ENCODE results near the gene KRT7. TPM values are rescaled to one million over a fixed set of nuclear protein-coding genes. Genes with fewer than 3 reads are reported as not detected.

KRT7 gene
- total RNA-seq, 1 donor from 2014 or later = 18.8 TPM

- DNase-seq (ENCODE audit: low spot score) (no peak), ATAC-seq (no peak)
These were observed 58.4 kb downstream of the KRT7 start, which contains the start of gene KRT81 for GRCh38 chr12:52291267-52291935. KRT81 (minus strand) TSS chr12:52291534; CDS start chr12:52291465, 69 bp downstream.

GRCh38 chr12:52293926-52294325 lies 60.9 kb downstream of the KRT7 start:
- DNase-seq (ENCODE audit: low spot score) = no peak
- no peak for ATAC-seq

- ATAC-seq = no peak
- DNase-seq (ENCODE audit: low spot score) = no peak
These were observed 61.8 kb downstream of the KRT7 start for GRCh38 chr12:52294803-52295202.

GRCh38 chr12:52295663-52296062 lies 62.6 kb downstream of the KRT7 start:
- no peak for DNase-seq (ENCODE audit: low spot score)
- ATAC-seq = no peak

GRCh38 chr12:52296572-52297215 lies 63.7 kb downstream of the KRT7 start:
- ATAC-seq (no peak), DNase-seq (ENCODE audit: low spot score) (no peak)

Other genes with a start within 250 kb of the KRT7 start
- gene TAMALIN, start 226.3 kb upstream of the KRT7 start, total RNA-seq = 5.5 TPM
- 5.4 TPM for gene NR4A1, start 181.8 kb upstream of the KRT7 start, total RNA-seq
- gene ATG101, start 163.3 kb upstream of the KRT7 start, total RNA-seq = 18.0 TPM
- not detected for gene SMIM41, start 153.5 kb upstream of the KRT7 start, total RNA-seq
- 0.28 TPM for gene KRT80, start 41.2 kb upstream of the KRT7 start, total RNA-seq
- not detected for gene KRT86, start 41.4 kb downstream of the KRT7 start, total RNA-seq
- gene KRT81, start 58.3 kb downstream of the KRT7 start, total RNA-seq = 0.65 TPM
- not detected for gene KRT83, start 88.2 kb downstream of the KRT7 start, total RNA-seq
- gene KRT85, start 134.2 kb downstream of the KRT7 start, total RNA-seq = not detected
- not detected for gene KRT84, start 152.4 kb downstream of the KRT7 start, total RNA-seq
- not detected for gene KRT82, start 173.1 kb downstream of the KRT7 start, total RNA-seq
- not detected for gene KRT75, start 201.1 kb downstream of the KRT7 start, total RNA-seq
- gene KRT6B, start 218.9 kb downstream of the KRT7 start, total RNA-seq = not detected
- gene KRT6C, start 240.6 kb downstream of the KRT7 start, total RNA-seq = not detected

Measured in left lobe of liver (tissue), 2 donors.